ENCODE data around the gene CTF1. TPM values are rescaled to one million over a fixed set of nuclear protein-coding genes. Genes with fewer than 3 reads are reported as not detected.
A peak's percentile ranks its signal among the peaks of the same experiment; 100 is the strongest.

CTF1 gene
- 0.81 and 1.0 TPM in 2 replicates for total RNA-seq
- 0.12 TPM for total RNA-seq (2013)
- 0.78 and 0.99 TPM in 2 replicates for polyA plus RNA-seq
- polyA minus RNA-seq: not detected in 2 replicates

DNA sequence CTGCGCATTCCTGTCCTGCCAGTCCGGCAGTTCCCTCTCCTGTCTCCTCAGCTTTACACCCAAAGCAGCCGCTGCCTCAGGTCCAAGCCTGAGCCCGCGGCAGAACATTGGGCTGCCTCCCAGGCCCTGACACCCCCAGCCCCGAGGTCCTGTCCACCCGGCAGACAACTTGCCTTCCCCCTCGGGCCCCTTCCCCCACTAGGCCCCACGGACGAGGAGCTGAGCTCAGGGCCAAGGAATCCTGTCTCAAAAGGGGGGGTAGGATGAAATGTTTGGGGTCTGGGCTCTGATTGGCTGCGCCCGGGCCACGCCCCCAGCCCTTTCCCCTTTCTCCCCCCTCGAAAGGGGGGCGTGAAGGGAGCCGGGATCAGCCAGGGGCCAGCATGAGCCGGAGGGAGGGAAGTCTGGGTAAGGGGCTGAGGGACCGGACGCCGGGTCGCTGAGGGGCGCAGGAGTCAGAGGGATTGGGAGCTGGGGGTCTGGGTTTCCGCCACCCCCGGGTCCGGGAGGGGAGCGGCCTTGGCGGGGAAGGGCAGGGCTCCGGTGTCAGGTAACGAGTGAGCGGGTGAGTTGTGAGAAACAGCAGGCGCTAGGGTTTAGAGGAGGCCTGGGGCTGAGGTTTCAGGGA lies at the start of gene CTF1:
CTF1 (plus strand) TSS at position 354 of the 628 bp plus-strand sequence; CDS start at position 384, 30 bp downstream.
- H3K4me2 ChIP-seq (replicated peaks; ENCODE audit: low read depth, low read length, poor library complexity, severe bottlenecking): peak within 1 kb of the TSS; percentile 93
- peaks cover 0 to 2% (median 0%) of the 10 kb centered on the region in 3 donors for H3K9me3 ChIP-seq (ENCODE audit: control extremely low read depth in 1 of 3, control insufficient read depth in 2 of 3, insufficient read depth in 1 of 3, low read length in 2 of 3)
- H3K4me3 ChIP-seq (ENCODE audit: control extremely low read depth in 1 of 5, extremely low read depth in 1 of 5, insufficient read depth in 1 of 5, low read depth in 2 of 5, low read length in 4 of 5): peak within 1 kb of the TSS in 4 of 5 experiments; percentile 43 to 68 (median 60)
- peak within 1 kb of the TSS; percentile 93 for H3K27ac Mint-ChIP-seq
- POLR2A ChIA-PET: interaction anchor here (0.6 to 2.2 kb wide), 3 partner anchors 21 to 560 kb away, joined by 3 to 15 read pairs (median 5); no protein-coding TSS in a partner anchor
- no peaks in the 10 kb centered on the region for H3K27me3 ChIP-seq (replicated peaks in 1 of 4; ENCODE audit: control extremely low read depth in 1 of 4, control insufficient read depth in 3 of 4, insufficient read depth in 4 of 4, low read length in 3 of 4)
- no peak for ATAC-seq (ENCODE audit: low read depth)
- no peaks in the 10 kb centered on the region for H3K27me3 Mint-ChIP-seq
- TF ChIP-seq EZH2 (IDR thresholded peaks at IDR 0.05; ENCODE audit: borderline replicate concordance, insufficient read depth, low read depth, low read length, poor library complexity, severe bottlenecking) (no peak), CTCF (IDR thresholded peaks at IDR 0.05) (no peak)
- peak within 1 kb of the TSS; percentile 69 to 76 for H3K27ac ChIP-seq (ENCODE audit: low read length in 2 of 2)
- peaks cover 49% of the 10 kb centered on the region for H3K4me1 Mint-ChIP-seq
- 16% methylated on average over 21 of the region's 31 CpGs for WGBS (ENCODE audit: insufficient coverage)
- peak within 1 kb of the TSS; percentile 62 for H3K9ac ChIP-seq (ENCODE audit: low read length)
- peaks cover 36 to 48% of the 10 kb centered on the region in 2 donors for H3K4me1 ChIP-seq (ENCODE audit: control insufficient read depth in 2 of 2, insufficient read depth in 2 of 2, low read length in 2 of 2)
- peak within 1 kb of the TSS; percentile 91 for H3K4me3 Mint-ChIP-seq
- H3K79me2 ChIP-seq (ENCODE audit: control insufficient read depth, insufficient read depth, low read length): peaks cover 8% of the 10 kb centered on the region
- CTCF ChIA-PET: interaction anchor here (0.7 to 3.5 kb wide), 3 partner anchors 21 to 51 kb away, joined by 3 to 25 read pairs (median 5); no protein-coding TSS in a partner anchor
- DNase-seq: no peak
- no peaks in the 10 kb centered on the region for H3K36me3 ChIP-seq (replicated peaks in 1 of 2; ENCODE audit: control extremely low read depth in 1 of 2, control insufficient read depth in 1 of 2, extremely low read depth in 1 of 2, insufficient read depth in 2 of 2, low read length in 1 of 2)
- no peaks in the 10 kb centered on the region for H3K9me3 Mint-ChIP-seq (ENCODE audit: insufficient read depth)
- H2AFZ ChIP-seq (ENCODE audit: insufficient read depth, low read depth, low read length, poor library complexity, severe bottlenecking): peak within 1 kb of the TSS; percentile 94
- intact Hi-C loops (cut with micrococcal nuclease): no loop called here
- peaks cover 8% of the 10 kb centered on the region for H4K20me1 ChIP-seq (ENCODE audit: control insufficient read depth, insufficient read depth, low read length, poor library complexity, severe bottlenecking)
